Left hindlimb (tissue), 1 donor: Measurements from ENCODE around the gene SLC6A7.
"Not testable (repeated sequence)": the region's sequence is repeated elsewhere in the genome, so short reads cannot be mapped to it uniquely, and the experiment has no call there.

Experiments
- DNase-seq: peaks from one replicate; pipeline ENCODE4 v3.0.0-alpha.2; 2018

Gene SLC6A7

GRCh38 chr5:150219142-150219541 is 29.3 kb downstream of the SLC6A7 start:
- DNase-seq, result no peak

- DNase-seq, result no peak
Observed at GRCh38 chr5:150219861-150220260, 30.0 kb downstream of the SLC6A7 start.

- no peak for DNase-seq
Observed at GRCh38 chr5:150221471-150221870, 31.6 kb downstream of the SLC6A7 start.

GRCh38 chr5:150222906-150223305 is 33.0 kb downstream of the SLC6A7 start:
- DNase-seq, result no peak

GRCh38 chr5:150223474-150223873 is 33.6 kb downstream of the SLC6A7 start:
- DNase-seq, result no peak

- DNase-seq, result no peak
Observed at GRCh38 chr5:150224483-150225027, 34.7 kb downstream of the SLC6A7 start.

- DNase-seq, result no peak
Observed at GRCh38 chr5:150227036-150227435, 37.2 kb downstream of the SLC6A7 start.

GRCh38 chr5:150227606-150228273 is 37.9 kb downstream of the SLC6A7 start:
- no peak for DNase-seq

- no peak for DNase-seq
Observed at GRCh38 chr5:150229571-150229970, 39.7 kb downstream of the SLC6A7 start.

- no peak for DNase-seq
Observed at GRCh38 chr5:150230842-150231241, 41.0 kb downstream of the SLC6A7 start.

- DNase-seq, result not testable (repeated sequence)
Observed at GRCh38 chr5:150233706-150234105, 43.8 kb downstream of the SLC6A7 start.

GRCh38 chr5:150234576-150235499 is 45.0 kb downstream of the SLC6A7 start:
- no peak for DNase-seq

- DNase-seq, result no peak
Observed at GRCh38 chr5:150235500-150235854, 45.6 kb downstream of the SLC6A7 start.

- no peak for DNase-seq
Observed at GRCh38 chr5:150236313-150236712, 46.5 kb downstream of the SLC6A7 start.

GRCh38 chr5:150236981-150237754 is 47.3 kb downstream of the SLC6A7 start:
- no peak for DNase-seq

- no peak for DNase-seq
Observed at GRCh38 chr5:150238646-150239045, 48.8 kb downstream of the SLC6A7 start.

GRCh38 chr5:150239099-150239793 is 49.4 kb downstream of the SLC6A7 start:
- DNase-seq, result no peak

GRCh38 chr5:150239794-150240122 is 49.9 kb downstream of the SLC6A7 start:
- DNase-seq, result no peak

- peak; percentile 60 for DNase-seq
Observed at GRCh38 chr5:150241298-150242160, 51.7 kb downstream of the SLC6A7 start.

GRCh38 chr5:150242251-150242894 is 52.5 kb downstream of the SLC6A7 start:
- DNase-seq, result no peak

- no peak for DNase-seq
Observed at GRCh38 chr5:150243590-150243989, 53.7 kb downstream of the SLC6A7 start.
